RWPE2 (cell line): ENCODE results near the gene CDKN2D.

Source experiments
- ATAC-seq: fragments of 200-7000 bp; cut with Tn5 transposase; 3 replicates; pipeline ENCODE4 v1.9.1; 2021; ENCODE audit warnings: low read depth
- DNase-seq: peaks from one replicate; pipeline ENCODE4 v3.0.0-alpha.2; 2020; ENCODE audit warnings: low spot score
- H3K27ac ChIP-seq: fragments of 450-650 bp; 2 replicates; pipeline ENCODE4 v1.5.1; 2017; ENCODE audit warnings: mild to moderate bottlenecking; ENCODE audit not compliant: poor library complexity, severe bottlenecking
- H3K27me3 ChIP-seq: fragments of 250-450 bp; sonication (Bioruptor Pico); 2 replicates; pipeline ENCODE4 v1.5.1; 2021; ENCODE audit warnings: mild to moderate bottlenecking, moderate library complexity; ENCODE audit not compliant: insufficient read depth, poor library complexity, severe bottlenecking
- H3K36me3 ChIP-seq: fragments of 250-450 bp; sonication (Bioruptor Pico); 2 replicates; pipeline ENCODE4 v1.5.1; 2020; ENCODE audit warnings: low read depth, mild to moderate bottlenecking, moderate library complexity
- H3K4me1 ChIP-seq: fragments of 250-450 bp; sonication (Bioruptor Pico); 2 replicates; pipeline ENCODE4 v1.5.1; 2021; ENCODE audit warnings: mild to moderate bottlenecking, moderate library complexity; ENCODE audit not compliant: insufficient read depth, poor library complexity, severe bottlenecking
- H3K4me3 ChIP-seq: fragments of 250-450 bp; sonication (Bioruptor Pico); 2 replicates; pipeline ENCODE4 v1.5.1; 2021; ENCODE audit warnings: mild to moderate bottlenecking, moderate library complexity; ENCODE audit not compliant: severe bottlenecking
- H3K9me3 ChIP-seq: fragments of 250-450 bp; sonication (Bioruptor Pico); 2 replicates; pipeline ENCODE4 v1.5.1; 2021; ENCODE audit warnings: mild to moderate bottlenecking, moderate library complexity; ENCODE audit not compliant: severe bottlenecking
- TF ChIP-seq, protein P1 (sequence below): fragments of 450-650 bp; IDR thresholded peaks from one replicate; pipeline ENCODE4 v1.5.1; 2017; ENCODE audit warnings: mild to moderate bottlenecking, moderate library complexity; ENCODE audit not compliant: poor library complexity, severe bottlenecking

Gene CDKN2D

DNA sequence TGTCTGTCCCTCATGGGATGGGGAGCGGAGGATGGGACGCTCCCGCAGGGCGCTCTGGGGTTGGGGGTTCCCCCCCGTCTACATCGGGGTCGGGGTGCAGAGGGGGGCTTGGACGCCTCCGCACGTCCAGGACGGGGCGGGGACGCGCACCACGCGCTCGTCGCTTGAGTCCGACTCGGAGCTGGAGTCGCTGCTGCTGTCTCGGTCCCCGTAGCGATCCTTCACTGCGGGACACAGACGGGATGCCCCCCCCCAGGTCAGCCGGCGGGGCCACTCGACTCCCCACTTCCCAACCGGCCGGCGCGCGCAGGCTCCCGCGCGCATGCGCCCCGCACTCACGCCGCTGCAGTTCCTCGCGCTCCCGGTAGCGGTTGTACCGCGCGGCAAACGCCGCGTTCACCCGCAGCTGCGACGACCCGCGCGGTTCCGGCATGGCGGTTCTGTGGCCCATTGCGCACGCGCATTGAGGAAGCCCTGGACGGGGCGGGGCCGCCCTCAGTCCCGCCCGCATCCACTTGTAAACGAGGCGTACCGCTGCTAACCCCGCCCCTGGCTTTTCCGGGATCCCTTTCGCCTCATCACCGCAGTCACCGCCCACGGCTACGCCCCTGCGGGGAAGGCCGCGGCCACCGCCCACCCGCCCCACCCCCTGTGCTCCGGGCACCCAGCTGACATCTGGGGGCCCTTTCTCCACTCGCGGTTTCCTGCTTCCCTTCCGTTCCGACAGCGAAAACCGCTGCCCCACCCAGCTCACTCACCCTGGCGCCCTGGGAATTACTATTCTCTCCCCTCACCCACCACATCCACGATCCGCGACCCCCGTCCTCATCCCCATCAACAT, 3.0 kb downstream of the CDKN2D start, which contains the start of gene KRI1:
TSS of gene KRI1 (minus strand) at position 444 of the 841 bp plus-strand sequence. CDS start at position 433, 11 bp downstream.
- Histone ChIP-seq H3K27ac (peak within 1 kb of the TSS; percentile 80), H3K27me3 (no peaks in the 10 kb centered on the region), H3K4me1 (peaks cover 4% of the 10 kb centered on the region), H3K4me3 (peak within 1 kb of the TSS; percentile 50), H3K9me3 (no peaks in the 10 kb centered on the region), H3K36me3 (peaks cover 20% of the 10 kb centered on the region)
- TF ChIP-seq, protein P1, sequence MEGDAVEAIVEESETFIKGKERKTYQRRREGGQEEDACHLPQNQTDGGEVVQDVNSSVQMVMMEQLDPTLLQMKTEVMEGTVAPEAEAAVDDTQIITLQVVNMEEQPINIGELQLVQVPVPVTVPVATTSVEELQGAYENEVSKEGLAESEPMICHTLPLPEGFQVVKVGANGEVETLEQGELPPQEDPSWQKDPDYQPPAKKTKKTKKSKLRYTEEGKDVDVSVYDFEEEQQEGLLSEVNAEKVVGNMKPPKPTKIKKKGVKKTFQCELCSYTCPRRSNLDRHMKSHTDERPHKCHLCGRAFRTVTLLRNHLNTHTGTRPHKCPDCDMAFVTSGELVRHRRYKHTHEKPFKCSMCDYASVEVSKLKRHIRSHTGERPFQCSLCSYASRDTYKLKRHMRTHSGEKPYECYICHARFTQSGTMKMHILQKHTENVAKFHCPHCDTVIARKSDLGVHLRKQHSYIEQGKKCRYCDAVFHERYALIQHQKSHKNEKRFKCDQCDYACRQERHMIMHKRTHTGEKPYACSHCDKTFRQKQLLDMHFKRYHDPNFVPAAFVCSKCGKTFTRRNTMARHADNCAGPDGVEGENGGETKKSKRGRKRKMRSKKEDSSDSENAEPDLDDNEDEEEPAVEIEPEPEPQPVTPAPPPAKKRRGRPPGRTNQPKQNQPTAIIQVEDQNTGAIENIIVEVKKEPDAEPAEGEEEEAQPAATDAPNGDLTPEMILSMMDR, result peak; percentile 36
- peak; percentile 58 for ATAC-seq
- peak; percentile 98 for DNase-seq

DNA sequence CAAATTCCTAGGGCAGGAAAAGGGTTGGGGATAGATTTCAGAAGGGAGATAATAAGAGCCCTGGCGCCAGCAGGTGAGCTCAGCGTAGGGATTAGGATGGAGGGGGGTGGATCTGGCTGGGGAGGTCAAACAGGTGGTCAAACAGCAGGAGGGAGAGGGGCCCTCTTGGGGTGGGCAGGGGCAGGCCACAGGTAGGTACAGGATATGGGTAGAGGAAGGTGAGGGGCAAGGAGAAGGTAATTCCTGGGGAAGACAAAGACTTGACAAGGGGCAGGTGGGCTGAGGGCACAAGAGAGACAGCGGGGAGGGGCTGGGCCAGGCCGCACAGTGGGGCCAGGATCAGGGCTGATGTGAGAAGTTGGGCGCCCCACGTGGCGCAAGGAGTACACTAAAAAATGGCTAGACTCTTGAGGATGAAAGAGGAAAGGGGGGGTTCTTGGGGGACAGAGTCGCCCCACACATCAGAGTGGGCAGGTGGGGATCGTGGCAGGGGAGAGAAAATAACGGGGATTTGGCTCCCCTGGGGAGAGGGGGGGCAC, 3.7 kb downstream of the CDKN2D start:
- no peak for ATAC-seq
- Histone ChIP-seq H3K9me3 (no peaks in the 10 kb centered on the region), H3K27me3 (no peaks in the 10 kb centered on the region), H3K27ac (peak overlapping the region; percentile 80), H3K36me3 (peaks cover 27% of the 10 kb centered on the region), H3K4me3 (peak overlapping the region; percentile 50), H3K4me1 (peaks cover 4% of the 10 kb centered on the region)
- no peak for DNase-seq
- TF ChIP-seq, protein P1, result peak; percentile 57

DNA sequence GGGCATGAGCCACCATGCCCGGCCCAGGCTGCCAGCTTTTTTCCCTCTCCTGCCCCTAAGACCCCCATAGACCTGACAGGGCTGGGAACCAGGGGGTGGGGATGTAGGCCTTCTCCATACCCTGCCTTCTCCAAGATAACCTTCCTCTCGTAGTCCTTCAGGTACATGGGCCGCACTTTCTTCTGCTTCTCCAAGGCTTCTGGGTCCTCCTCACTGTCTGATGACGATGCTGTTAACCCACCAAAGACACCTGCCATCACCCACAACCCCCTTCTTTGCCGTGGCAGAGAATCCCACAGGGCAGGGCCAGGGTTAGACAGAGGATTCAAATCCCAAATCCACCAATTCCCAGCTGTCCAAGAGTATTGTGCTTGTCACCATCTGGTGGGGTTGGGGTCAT, 6.2 kb downstream of the CDKN2D start:
- H3K27ac ChIP-seq, result no peak overlapping the region
- DNase-seq (no peak), ATAC-seq (no peak)
- no peak overlapping the region for H3K4me3 ChIP-seq
- H3K36me3 ChIP-seq, result peaks cover 40% of the 10 kb centered on the region
- H3K4me1 ChIP-seq, result peaks cover 4% of the 10 kb centered on the region
- TF ChIP-seq, protein P1, result no peak
- no peaks in the 10 kb centered on the region for H3K9me3 ChIP-seq
- H3K27me3 ChIP-seq, result no peaks in the 10 kb centered on the region

DNA sequence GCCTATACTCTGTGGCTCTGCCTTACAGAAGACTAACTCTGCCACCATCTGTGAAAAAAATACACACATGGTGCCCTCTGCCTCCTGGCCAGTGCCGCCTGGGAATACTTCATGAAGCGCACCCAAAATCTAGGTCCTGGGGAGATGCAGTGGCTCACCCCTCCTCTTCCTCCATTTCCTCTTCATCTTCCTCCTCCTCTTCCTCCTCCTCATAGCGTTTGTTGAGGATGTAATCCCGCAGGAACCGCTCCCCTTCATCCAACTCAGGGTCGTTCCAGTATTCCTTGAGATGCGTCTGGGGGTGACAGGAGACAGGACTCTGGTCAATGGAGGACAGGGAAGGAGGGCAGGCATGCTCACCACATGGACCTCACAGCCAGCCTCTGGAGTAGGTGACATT, 8.6 kb downstream of the CDKN2D start:
- ATAC-seq (no peak), DNase-seq (no peak)
- Histone ChIP-seq H3K4me1 (peaks cover 17% of the 10 kb centered on the region), H3K36me3 (peaks cover 63% of the 10 kb centered on the region), H3K4me3 (no peak overlapping the region), H3K9me3 (no peaks in the 10 kb centered on the region), H3K27me3 (no peaks in the 10 kb centered on the region), H3K27ac (no peak overlapping the region)
- TF ChIP-seq, protein P1, result no peak
